Breast epithelium (tissue), 4 donors: ENCODE data around the gene SLC17A2. TPM values are rescaled to one million over a fixed set of nuclear protein-coding genes. Genes with fewer than 3 reads are reported as not detected.
"Not testable (repeated sequence)": the region's sequence is repeated elsewhere in the genome, so short reads cannot be mapped to it uniquely, and the experiment has no call there.

Experiments
- DNase-seq, 2 donors: peaks; one replicate each; pipeline ENCODE4 v3.0.0-alpha.2; 2019; ENCODE audit warnings: low spot score in 2 of 2
- H3K27ac ChIP-seq, 2 donors: fragments of 200-600 bp; sonication (generic) in 1 of 2; one replicate each; pipeline ENCODE4 v1.5.1; 2016 to 2019; ENCODE audit warnings: mild to moderate bottlenecking in 1 of 2
- H3K27me3 ChIP-seq, 2 donors: fragments of 200-600 bp; sonication (generic) in 1 of 2; one replicate each; pipeline versions ENCODE4 v1.5.1 to v1.6.0; 2017 to 2019; ENCODE audit warnings: control low read depth in 1 of 2, mild to moderate bottlenecking in 1 of 2
- H3K36me3 ChIP-seq: fragments of 200-600 bp; one replicate; pipeline ENCODE4 v1.5.1; 2019
- H3K4me1 ChIP-seq, 2 donors: fragments of 200-600 bp; sonication (generic); one replicate each; pipeline ENCODE4 v1.5.1; 2016 to 2019; ENCODE audit warnings: control low read depth in 1 of 2
- H3K4me3 ChIP-seq, 3 donors: fragments of 200-600 bp; sonication (generic); 1 replicate in 2 of 3; 2 replicates in 1 of 3; pipeline ENCODE4 v1.5.1; 2016 to 2019; ENCODE audit warnings: mild to moderate bottlenecking in 3 of 3, moderate library complexity in 2 of 3
- H3K9me3 ChIP-seq, 2 donors: fragments of 200-600 bp; sonication (generic) in 1 of 2; one replicate each; pipeline ENCODE4 v1.5.1; 2016 to 2019; ENCODE audit warnings: control low read depth in 1 of 2
- CTCF ChIP-seq, 3 donors: fragments of 450-650 bp; IDR thresholded peaks; one replicate each; pipeline ENCODE4 v1.5.1; 2016 to 2017; ENCODE audit warnings: antibody characterized with exemption in 3 of 3, mild to moderate bottlenecking in 3 of 3, moderate library complexity in 3 of 3
- POLR2A ChIP-seq: fragments of 450-650 bp; IDR thresholded peaks from one replicate; pipeline ENCODE4 v1.6.1; 2016; ENCODE audit warnings: antibody characterized with exemption, mild to moderate bottlenecking, moderate library complexity
- POLR2AphosphoS5 ChIP-seq, 3 donors: sonication (generic); formaldehyde crosslinking; IDR thresholded peaks; one replicate each; pipeline ENCODE4 v1.6.1; 2017; ENCODE audit warnings: antibody characterized with exemption in 3 of 3
- intact Hi-C: fragments of 100-400 bp; cut with DNase I; formaldehyde crosslinking; loops from one replicate; pipeline ENCODE4 v1.15.1; 2023; ENCODE audit warnings: low total_unique reads
- total RNA-seq, 3 donors: library from RNA; depleted of rRNA; stranded (reverse); fragments of >200 nt; gene quantifications; one replicate each; pipeline ENCODE4 v1.1.0, GENCODE V29; 2016

The SLC17A2 gene
- total RNA-seq, 3 donors from 2014 or later, result not detected

GRCh38 chr6:25934735-25935313 lies 4.3 kb upstream of the SLC17A2 start:
- Histone ChIP-seq H3K36me3 (no peaks in the 10 kb centered on the region), H3K4me1 (no peaks in the 10 kb centered on the region), H3K27ac (no peak overlapping the region), H3K27me3 (no peaks in the 10 kb centered on the region), H3K4me3 (no peak overlapping the region), H3K9me3 (no peaks in the 10 kb centered on the region)
- TF ChIP-seq POLR2A (no peak), POLR2AphosphoS5 (IDR thresholded peaks at IDR 0.05) (no peak), CTCF (IDR thresholded peaks at IDR 0.05) (no peak)
- intact Hi-C loops, result no loop called here
- DNase-seq, result no peak

GRCh38 chr6:25934156-25934555 lies 3.7 kb upstream of the SLC17A2 start:
- intact Hi-C loops, result no loop called here
- Histone ChIP-seq H3K27ac (no peak overlapping the region), H3K4me3 (no peak overlapping the region), H3K36me3 (no peaks in the 10 kb centered on the region), H3K27me3 (no peaks in the 10 kb centered on the region), H3K9me3 (no peaks in the 10 kb centered on the region), H3K4me1 (no peaks in the 10 kb centered on the region)
- DNase-seq, result no peak
- TF ChIP-seq POLR2AphosphoS5 (IDR thresholded peaks at IDR 0.05), result no peak
- TF ChIP-seq CTCF (IDR thresholded peaks at IDR 0.05), result no peak
- TF ChIP-seq POLR2A, result no peak

GRCh38 chr6:25931411-25931709 lies 869 bp upstream of the SLC17A2 start:
- intact Hi-C loops, result no loop called here

GRCh38 chr6:25929785-25930184 lies 706 bp downstream of the SLC17A2 start:
- DNase-seq, H3K36me3 ChIP-seq, H3K27ac ChIP-seq, intact Hi-C loops, H3K27me3 ChIP-seq, H3K9me3 ChIP-seq, H3K4me1 ChIP-seq, H3K4me3 ChIP-seq: not testable (repeated sequence)

More at GRCh38 chr6:25931411-25931709, 869 bp upstream of the SLC17A2 start:
- Histone ChIP-seq H3K36me3 (no peaks in the 10 kb centered on the region), H3K27me3 (no peaks in the 10 kb centered on the region), H3K4me3 (no peak overlapping the region), H3K4me1 (no peaks in the 10 kb centered on the region), H3K27ac (no peak overlapping the region), H3K9me3 (no peaks in the 10 kb centered on the region)
- TF ChIP-seq CTCF (IDR thresholded peaks at IDR 0.05) (no peak), POLR2A (no peak), POLR2AphosphoS5 (IDR thresholded peaks at IDR 0.05) (no peak)
- DNase-seq, result no peak

- Histone ChIP-seq H3K4me3 (no peak overlapping the region), H3K9me3 (no peaks in the 10 kb centered on the region), H3K27me3 (no peaks in the 10 kb centered on the region), H3K4me1 (no peaks in the 10 kb centered on the region), H3K36me3 (no peaks in the 10 kb centered on the region), H3K27ac (no peak overlapping the region)
- TF ChIP-seq POLR2AphosphoS5 (IDR thresholded peaks at IDR 0.05) (no peak), POLR2A (no peak), CTCF (IDR thresholded peaks at IDR 0.05) (no peak)
- intact Hi-C loops, result no loop called here
- no peak for DNase-seq
These were observed 1.7 kb downstream of the SLC17A2 start for GRCh38 chr6:25928562-25929324.
